HG03064 (cell line): ENCODE measurements around the gene RBM23.
"Not testable (repeated sequence)": the region's sequence is repeated elsewhere in the genome, so short reads cannot be mapped to it uniquely, and the experiment has no call there.

Experiments
- ATAC-seq: cut with Tn5 transposase; IDR thresholded peaks from one replicate; pipeline ENCODE4 v1.9.1; 2021; ENCODE audit warnings: low read depth; ENCODE audit not compliant: unreplicated experiment

RBM23 gene

DNA sequence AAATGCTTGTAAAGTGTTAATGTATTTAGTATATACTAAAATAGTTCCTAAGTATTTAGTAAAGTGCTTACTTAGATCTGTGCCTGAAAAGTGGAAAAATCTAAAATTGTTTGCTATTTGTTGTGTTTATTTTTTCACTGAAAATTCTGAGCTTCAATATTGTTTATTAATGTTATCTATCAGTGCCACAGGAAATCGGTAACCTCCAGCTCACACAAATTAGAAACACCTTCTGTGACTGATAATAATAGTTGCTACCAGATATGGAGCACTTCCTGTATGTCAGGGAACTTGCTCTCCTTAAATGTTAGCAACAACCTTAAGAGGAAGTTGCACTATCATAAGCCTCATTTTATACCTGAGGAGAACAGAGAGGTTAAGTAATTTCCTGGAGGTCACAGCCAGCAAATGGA is 48.1 kb downstream of the RBM23 start:
- peak; percentile 27 for ATAC-seq

DNA sequence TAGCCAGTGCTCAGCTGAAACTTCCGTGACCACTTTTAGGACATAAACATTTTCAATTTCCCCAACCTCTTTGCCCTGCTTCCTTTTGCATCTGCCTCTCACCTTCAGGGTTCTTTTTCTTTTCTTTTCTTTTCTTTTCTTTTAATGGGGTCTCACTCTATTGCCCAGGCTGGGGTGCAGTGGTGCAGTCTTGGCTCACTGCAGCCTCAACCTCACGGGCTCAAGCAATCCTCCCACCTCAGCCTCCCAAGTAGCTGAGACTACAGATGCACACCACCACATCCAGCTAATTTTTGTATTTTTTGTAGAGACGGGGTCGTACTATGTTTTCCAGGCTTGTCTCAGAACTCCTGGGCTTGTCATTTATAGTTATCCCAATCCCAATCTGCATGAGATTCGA is 52.1 kb downstream of the RBM23 start:
- ATAC-seq: no peak

DNA sequence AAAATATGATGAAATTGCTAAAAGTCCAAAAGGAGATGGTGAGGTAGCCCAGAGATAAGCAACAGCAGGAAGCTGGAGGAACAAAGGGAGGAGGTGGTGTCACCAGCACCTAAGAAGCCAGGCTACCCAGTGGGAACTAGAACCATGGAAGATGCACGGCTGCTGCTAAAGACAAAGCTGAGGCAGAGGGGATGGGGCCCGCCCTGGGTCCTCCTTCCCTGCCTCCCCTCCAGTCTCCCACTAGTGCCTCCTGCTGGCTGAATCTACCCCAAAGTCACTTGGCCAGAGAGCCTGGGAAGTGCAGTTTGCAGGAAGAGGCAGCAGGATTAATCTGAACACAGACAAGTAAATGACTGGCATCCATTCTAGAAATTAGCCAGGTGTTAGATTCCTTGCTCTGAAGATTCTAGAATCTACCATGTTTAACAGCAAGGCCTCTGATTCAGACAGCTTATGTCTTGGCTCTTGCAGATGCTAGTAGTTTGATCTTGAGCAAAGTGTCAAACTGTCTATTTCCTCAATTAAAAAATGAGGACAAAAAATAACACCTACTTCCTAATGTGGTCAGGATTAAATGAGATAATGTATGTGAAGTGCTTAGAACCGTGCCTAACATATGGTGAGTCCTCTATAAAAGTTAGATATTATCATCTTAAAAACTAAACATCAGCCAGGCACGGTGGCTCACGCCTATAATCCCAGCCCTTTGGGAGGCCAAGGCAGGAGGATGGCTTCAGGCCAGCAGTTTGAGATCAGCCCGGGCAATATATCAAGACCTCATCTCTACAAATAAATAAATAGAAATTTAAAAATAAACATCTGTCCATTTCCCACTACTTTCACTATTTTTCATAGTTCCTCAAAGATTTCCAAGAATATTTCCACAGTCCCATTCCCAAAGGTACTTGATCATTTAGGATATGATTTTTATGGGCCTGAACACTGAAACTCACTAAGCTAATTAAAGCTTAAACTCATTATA is 53.2 kb downstream of the RBM23 start:
- no peak for ATAC-seq

- ATAC-seq: no peak
These were observed 54.0 kb downstream of the RBM23 start for GRCh38 chr14:22864979-22865378.

DNA sequence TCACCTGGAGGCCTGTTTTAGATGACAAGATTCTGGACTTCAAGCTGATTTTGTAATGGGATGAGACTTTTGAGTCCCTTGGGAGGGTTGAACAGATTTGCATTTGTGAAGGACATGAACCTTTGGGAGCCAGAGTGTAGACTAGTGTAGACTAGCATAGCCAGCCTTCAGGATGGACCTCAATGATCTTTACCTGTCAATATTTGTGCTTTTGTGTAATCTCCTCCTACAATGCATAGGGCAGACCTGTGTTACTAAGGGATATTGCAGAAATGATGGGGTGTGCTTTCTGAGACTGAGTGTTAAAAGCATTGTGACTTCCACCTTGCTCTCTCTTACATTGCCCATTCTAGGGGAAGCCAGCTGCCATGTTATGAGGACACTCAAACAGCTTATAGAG is 57.3 kb downstream of the RBM23 start:
- no peak for ATAC-seq

GRCh38 chr14:22860377-22860776 is 58.6 kb downstream of the RBM23 start:
- ATAC-seq: not testable (repeated sequence)

DNA sequence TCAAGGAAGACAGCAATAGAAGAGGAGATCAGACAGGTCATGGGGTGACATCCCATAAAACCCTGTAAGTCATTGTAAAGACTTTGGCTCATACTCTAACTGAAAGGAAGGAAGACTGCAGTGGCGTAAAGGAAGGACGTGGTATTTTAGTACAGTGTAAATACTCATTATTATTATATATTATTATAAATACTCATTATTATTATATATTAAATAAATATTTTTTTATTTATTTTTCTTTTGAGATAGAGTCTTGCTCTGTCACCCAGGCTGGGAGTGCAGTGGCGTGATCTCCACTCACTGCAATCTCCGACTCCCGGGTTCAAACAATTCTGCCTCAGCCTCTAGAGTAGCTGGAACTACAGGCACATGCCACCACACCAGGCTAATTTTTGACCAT is 62.5 kb downstream of the RBM23 start:
- no peak for ATAC-seq

DNA sequence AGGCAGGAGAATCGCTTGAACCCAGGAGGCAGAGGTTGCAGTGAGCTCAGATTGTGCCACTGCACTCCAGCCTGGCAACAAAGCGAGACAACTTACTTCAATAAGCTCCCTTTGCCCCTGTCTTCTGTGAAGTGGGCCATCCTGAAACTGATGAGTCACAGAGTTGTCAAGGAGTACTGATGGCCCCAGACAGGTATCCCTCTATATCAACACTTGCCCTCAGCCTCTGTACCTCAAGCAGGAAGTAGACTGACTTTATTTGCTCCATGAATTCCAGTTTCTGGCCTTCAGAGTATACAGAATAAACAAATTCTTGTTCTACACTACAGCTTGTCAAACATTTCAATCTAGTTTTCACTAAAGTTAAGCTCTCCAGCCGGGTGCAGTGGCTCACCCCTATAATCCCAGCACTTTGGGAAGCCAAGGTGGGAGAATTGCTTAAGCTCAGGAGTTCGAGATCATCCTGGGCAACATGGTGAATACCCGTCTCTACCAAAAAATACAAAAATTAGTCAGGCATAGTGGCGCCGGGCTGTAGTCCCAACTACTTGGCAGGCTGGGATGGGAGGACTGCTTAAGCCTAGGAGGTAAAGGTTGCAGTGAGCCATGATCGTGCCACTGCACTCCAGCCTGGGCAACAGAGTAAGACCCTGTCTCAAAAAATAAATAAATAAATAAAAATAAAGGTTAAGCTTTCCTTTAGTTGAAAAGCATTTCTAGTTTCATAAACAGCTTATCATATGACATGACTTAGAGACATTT is 63.8 kb downstream of the RBM23 start:
- ATAC-seq: no peak

- ATAC-seq: not testable (repeated sequence)
These were observed 64.7 kb downstream of the RBM23 start for GRCh38 chr14:22854296-22854695.

DNA sequence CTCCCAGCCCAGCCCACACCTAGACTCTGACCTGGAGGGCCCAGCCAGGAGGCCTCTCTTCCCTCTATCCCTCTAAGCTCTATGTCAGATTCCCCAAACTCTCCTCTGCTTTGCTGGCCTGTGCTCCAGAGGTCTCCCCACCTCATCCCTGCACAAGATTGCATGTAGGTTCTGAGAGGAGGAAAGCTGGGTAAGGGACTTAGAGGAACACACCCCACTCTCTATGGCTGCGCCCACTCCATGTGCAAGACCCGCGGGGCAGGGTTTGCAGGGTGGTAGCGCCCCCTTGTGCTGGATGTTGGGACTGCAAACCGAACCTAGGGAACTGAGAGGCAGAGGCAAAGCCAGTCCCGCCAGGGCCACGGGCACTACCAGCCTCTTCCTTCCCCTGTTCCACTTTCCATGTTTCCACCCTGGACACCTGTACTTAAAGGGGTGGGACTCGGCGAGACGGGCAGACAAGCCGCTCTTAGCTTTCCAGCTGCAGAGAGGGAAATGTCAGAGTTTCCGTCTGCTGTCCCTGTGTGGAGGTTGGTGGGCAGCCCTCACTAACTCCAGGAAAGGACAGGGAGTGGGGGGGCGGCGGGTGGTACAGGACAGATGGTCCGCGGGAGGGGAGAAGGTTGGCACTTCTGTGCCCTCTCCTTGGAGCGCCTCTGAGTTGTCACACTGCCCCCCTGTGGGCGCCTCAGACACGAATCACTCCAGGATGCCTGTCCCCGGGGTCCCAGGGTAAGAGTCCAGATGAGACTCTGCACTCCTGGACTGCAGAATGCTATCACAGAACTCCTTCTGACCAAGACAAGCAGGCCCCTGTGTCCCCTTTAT is 65.8 kb downstream of the RBM23 start:
- ATAC-seq: peak; percentile 68

GRCh38 chr14:22852599-22852939 is 66.4 kb downstream of the RBM23 start:
- ATAC-seq: no peak

DNA sequence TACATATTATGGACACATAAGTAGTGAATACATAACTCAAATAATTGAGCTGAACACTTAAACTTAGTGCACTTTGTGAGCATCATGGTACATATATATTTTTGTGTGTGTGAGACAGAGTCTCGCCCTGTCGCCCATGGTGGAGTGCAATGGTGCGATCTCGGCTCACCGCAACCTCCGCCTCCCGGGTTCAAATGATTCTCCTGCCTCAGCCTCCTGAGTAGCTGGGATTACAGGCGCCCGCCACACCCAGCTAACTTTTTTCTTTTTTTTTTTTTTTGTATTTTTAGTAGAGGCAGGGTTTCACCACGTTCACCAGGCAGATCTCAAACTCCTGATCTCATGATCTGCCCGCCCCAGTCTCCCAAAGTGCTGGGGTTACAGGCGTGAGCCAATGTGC is 66.8 kb downstream of the RBM23 start:
- not testable (repeated sequence) for ATAC-seq

- ATAC-seq: no peak
These were observed 67.8 kb downstream of the RBM23 start for GRCh38 chr14:22850944-22851764.

GRCh38 chr14:22849212-22849819 is 69.6 kb downstream of the RBM23 start:
- no peak for ATAC-seq

- no peak for ATAC-seq
These were observed 70.4 kb downstream of the RBM23 start for GRCh38 chr14:22848351-22849164.

GRCh38 chr14:22847661-22848341 is 71.1 kb downstream of the RBM23 start:
- ATAC-seq: no peak

DNA sequence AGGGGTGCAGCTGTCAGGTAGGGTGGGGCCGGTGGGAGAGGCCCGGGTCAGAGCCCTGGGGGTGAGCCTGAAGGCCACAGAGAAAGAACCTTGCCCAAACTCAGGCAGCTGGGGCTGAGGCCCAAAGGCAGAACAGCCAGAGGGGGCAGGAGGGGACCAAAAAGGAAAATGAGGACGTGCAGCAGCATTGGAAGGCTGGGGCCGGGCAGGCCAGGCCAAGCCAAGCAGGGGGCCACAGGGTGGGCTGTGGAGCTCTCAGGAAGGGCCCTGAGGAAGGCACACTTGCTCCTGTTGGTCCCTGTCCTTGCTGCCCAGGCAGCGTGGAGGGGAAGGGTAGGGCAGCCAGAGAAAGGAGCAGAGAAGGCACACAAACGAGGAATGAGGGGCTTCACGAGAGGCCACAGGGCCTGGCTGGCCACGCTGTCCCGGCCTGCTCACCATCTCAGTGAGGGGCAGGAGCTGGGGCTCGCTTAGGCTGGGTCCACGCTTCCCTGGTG is 72.1 kb downstream of the RBM23 start:
- no peak for ATAC-seq
